OCI-LY7 (cell line): ENCODE data around the gene CCDC148. TPM values are rescaled to one million over a fixed set of nuclear protein-coding genes. Genes with fewer than 3 reads are reported as not detected.

Experiments used
- BruUV-seq: library from RNA; stranded (reverse); fragments of 400-500 nt; replicated peaks from 2 replicates; lab custom pipeline; 2021; lab: Mats Ljungman, UMichigan
- CTCF ChIA-PET: fragments of 300-600 bp; sonication (Branson Sonifier 250); formaldehyde crosslinking; loops from one replicate; lab custom pipeline; 2022; ENCODE audit warnings: antibody characterized with exemption; ENCODE audit not compliant: unreplicated experiment; lab: Charles Lee
- POLR2A ChIA-PET: fragments of 300-600 bp; sonication (Branson Sonifier 250); formaldehyde crosslinking; loops from one replicate; lab custom pipeline; 2022; ENCODE audit warnings: antibody characterized with exemption; lab: Charles Lee
- DNase-seq: peaks from one replicate; pipeline ENCODE4 v3.0.0-alpha.2; 2015; ENCODE audit warnings: low spot score
- H2AFZ ChIP-seq: fragments of 200-600 bp; sonication (generic), shearing (Covaris generic); 2 replicates; pipeline ENCODE4 v1.6.1; 2014; ENCODE audit warnings: mild to moderate bottlenecking, antibody characterized with exemption, low read length, moderate library complexity
- H3K27ac ChIP-seq: fragments of 200-600 bp; sonication (generic); 2 replicates; pipeline ENCODE4 v1.5.1; 2014; ENCODE audit warnings: mixed run types, low read depth, mild to moderate bottlenecking, moderate library complexity, low read length, inconsistent platforms; ENCODE audit not compliant: poor library complexity, severe bottlenecking
- H3K36me3 ChIP-seq: fragments of 200-600 bp; sonication (generic); 2 replicates; pipeline ENCODE4 v1.6.1; 2014; ENCODE audit warnings: mild to moderate bottlenecking, antibody characterized with exemption, low read length, moderate library complexity, mixed read lengths; ENCODE audit not compliant: insufficient read depth
- H3K4me1 ChIP-seq: fragments of 200-600 bp; sonication (generic); 2 replicates; pipeline ENCODE4 v1.5.1; 2014; ENCODE audit warnings: mild to moderate bottlenecking, low read length; ENCODE audit not compliant: insufficient read depth, poor library complexity, severe bottlenecking
- H3K4me2 ChIP-seq: fragments of 200-600 bp; sonication (generic); 2 replicates; pipeline ENCODE4 v1.6.1; 2014; ENCODE audit warnings: mild to moderate bottlenecking, low read length
- H3K4me3 ChIP-seq: fragments of 200-600 bp; sonication (generic); 2 replicates; pipeline ENCODE4 v1.5.1; 2014; ENCODE audit warnings: mild to moderate bottlenecking, low read depth, low read length; ENCODE audit not compliant: poor library complexity, severe bottlenecking
- H3K79me2 ChIP-seq: fragments of 200-600 bp; sonication (generic); 2 replicates; pipeline ENCODE4 v1.6.1; 2016; ENCODE audit warnings: low read depth, mild to moderate bottlenecking, low read length, moderate library complexity, mixed read lengths; ENCODE audit not compliant: insufficient read depth
- H3K9me2 ChIP-seq: fragments of 200-600 bp; sonication (generic); 2 replicates; pipeline ENCODE4 v1.6.1; 2016; ENCODE audit warnings: mild to moderate bottlenecking, low read length, mixed read lengths; ENCODE audit not compliant: insufficient read depth
- H3K9me3 ChIP-seq: fragments of 200-600 bp; sonication (generic); 2 replicates; pipeline ENCODE4 v1.6.1; 2014; ENCODE audit warnings: mild to moderate bottlenecking, mixed run types, low read length, mixed read lengths
- H4K20me1 ChIP-seq: fragments of 200-600 bp; sonication (generic); 2 replicates; pipeline ENCODE4 v1.6.1; 2014; ENCODE audit warnings: mild to moderate bottlenecking, antibody characterized with exemption, low read length, moderate library complexity, mixed read lengths; ENCODE audit not compliant: insufficient read depth
- EZH2phosphoT487 ChIP-seq: fragments of 200-600 bp; sonication (generic); IDR thresholded peaks from 2 replicates; pipeline ENCODE4 v1.6.1; 2018; ENCODE audit warnings: low read depth, borderline replicate concordance, mild to moderate bottlenecking, mixed run types, antibody characterized with exemption, low read length, moderate library complexity, mixed read lengths
- intact Hi-C: fragments of 100-400 bp; cut with micrococcal nuclease; formaldehyde crosslinking; loops from one replicate; pipeline ENCODE4 v1.10.0; 2022; ENCODE audit not compliant: unreplicated experiment
- total RNA-seq, 2 experiments: library from RNA; depleted of rRNA in 1 of 2; stranded (reverse); fragments of >200 nt in 1 of 2; shearing (Covaris generic) in 1 of 2; gene quantifications; 2 replicates each; pipeline ENCODE4 v1.2.3, GENCODE V29; 2014 to 2022
- TF ChIP-seq, protein P1 (sequence below): fragments of 200-600 bp; sonication (generic); conservative IDR thresholded peaks from 2 replicates; pipeline ENCODE4 v1.5.1; 2014; ENCODE audit warnings: mild to moderate bottlenecking, antibody characterized with exemption, low read length, moderate library complexity, mixed read lengths

Gene CCDC148
- total RNA-seq, 2 experiments from 2014 or later, result 0.19 to 0.99 TPM

GRCh38 chr2:158205215-158205614, 251.3 kb downstream of the CCDC148 start:
- no peaks in the 10 kb centered on the region for H3K9me2 ChIP-seq
- H3K4me1 ChIP-seq, result no peaks in the 10 kb centered on the region
- H3K4me2 ChIP-seq, result no peak overlapping the region
- CTCF ChIA-PET, result no interaction called here
- no peak for DNase-seq
- no peaks in the 10 kb centered on the region for H3K9me3 ChIP-seq
- H2AFZ ChIP-seq, result no peak overlapping the region
- no TSS peak for BruUV-seq
- POLR2A ChIA-PET, result no interaction called here
- no peaks in the 10 kb centered on the region for H4K20me1 ChIP-seq
- no peaks in the 10 kb centered on the region for H3K36me3 ChIP-seq
- H3K27ac ChIP-seq, result no peak overlapping the region
- no peak overlapping the region for H3K4me3 ChIP-seq
- no peaks in the 10 kb centered on the region for H3K79me2 ChIP-seq
- intact Hi-C loops, result no loop called here
- TF ChIP-seq EZH2phosphoT487, result no peak
- TF ChIP-seq, protein P1, sequence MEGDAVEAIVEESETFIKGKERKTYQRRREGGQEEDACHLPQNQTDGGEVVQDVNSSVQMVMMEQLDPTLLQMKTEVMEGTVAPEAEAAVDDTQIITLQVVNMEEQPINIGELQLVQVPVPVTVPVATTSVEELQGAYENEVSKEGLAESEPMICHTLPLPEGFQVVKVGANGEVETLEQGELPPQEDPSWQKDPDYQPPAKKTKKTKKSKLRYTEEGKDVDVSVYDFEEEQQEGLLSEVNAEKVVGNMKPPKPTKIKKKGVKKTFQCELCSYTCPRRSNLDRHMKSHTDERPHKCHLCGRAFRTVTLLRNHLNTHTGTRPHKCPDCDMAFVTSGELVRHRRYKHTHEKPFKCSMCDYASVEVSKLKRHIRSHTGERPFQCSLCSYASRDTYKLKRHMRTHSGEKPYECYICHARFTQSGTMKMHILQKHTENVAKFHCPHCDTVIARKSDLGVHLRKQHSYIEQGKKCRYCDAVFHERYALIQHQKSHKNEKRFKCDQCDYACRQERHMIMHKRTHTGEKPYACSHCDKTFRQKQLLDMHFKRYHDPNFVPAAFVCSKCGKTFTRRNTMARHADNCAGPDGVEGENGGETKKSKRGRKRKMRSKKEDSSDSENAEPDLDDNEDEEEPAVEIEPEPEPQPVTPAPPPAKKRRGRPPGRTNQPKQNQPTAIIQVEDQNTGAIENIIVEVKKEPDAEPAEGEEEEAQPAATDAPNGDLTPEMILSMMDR, result no peak

- H3K79me2 ChIP-seq, result no peaks in the 10 kb centered on the region
- no peaks in the 10 kb centered on the region for H4K20me1 ChIP-seq
- BruUV-seq, result no TSS peak
- H3K27ac ChIP-seq, result no peak overlapping the region
- H3K9me3 ChIP-seq, result no peaks in the 10 kb centered on the region
- intact Hi-C loops, result no loop called here
- POLR2A ChIA-PET, result no interaction called here
- CTCF ChIA-PET, result no interaction called here
- no peaks in the 10 kb centered on the region for H3K9me2 ChIP-seq
- DNase-seq, result no peak
- no peak overlapping the region for H3K4me2 ChIP-seq
- TF ChIP-seq, protein P1, result no peak
- no peak for TF ChIP-seq EZH2phosphoT487
- no peak overlapping the region for H3K4me3 ChIP-seq
- no peaks in the 10 kb centered on the region for H3K36me3 ChIP-seq
- H2AFZ ChIP-seq, result no peak overlapping the region
- H3K4me1 ChIP-seq, result no peaks in the 10 kb centered on the region
Observed at GRCh38 chr2:158204741-158205165, 251.8 kb downstream of the CCDC148 start.

DNA sequence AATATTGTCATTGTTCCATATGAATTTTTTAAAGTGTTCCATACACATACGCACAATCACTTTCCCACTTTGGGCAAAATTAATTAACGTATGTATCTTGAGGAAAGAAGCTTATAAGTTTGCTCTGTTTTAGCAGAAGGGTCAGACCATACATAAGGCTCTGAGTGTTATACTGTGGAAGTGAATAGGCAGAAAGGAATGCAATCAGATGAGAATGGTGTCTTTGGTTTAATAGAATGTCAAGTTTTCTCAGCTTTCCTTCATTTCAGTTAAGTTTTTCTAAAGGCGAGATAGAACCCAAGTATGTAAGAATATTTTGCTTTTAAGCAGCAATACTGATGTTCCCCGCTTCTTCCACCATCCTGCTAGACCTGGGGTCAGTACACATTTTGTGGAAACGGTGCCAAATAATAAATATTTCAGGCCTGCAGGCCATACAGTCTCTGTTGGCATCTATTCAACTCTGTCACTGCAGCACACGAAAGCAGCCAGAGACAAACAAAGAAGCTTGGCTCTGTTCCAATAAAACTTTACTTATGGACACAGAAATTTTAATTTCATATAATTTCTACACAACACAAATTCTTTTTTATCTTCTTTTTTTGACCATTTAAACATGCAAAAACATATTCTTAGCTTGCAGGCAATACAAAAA, 254.3 kb downstream of the CCDC148 start:
- no peak for TF ChIP-seq EZH2phosphoT487
- TF ChIP-seq, protein P1, result no peak
- Histone ChIP-seq H2AFZ (no peak overlapping the region), H3K36me3 (no peaks in the 10 kb centered on the region), H3K9me3 (no peaks in the 10 kb centered on the region), H3K9me2 (no peaks in the 10 kb centered on the region), H3K4me1 (no peaks in the 10 kb centered on the region), H3K4me2 (no peak overlapping the region), H4K20me1 (no peaks in the 10 kb centered on the region), H3K27ac (no peak overlapping the region), H3K4me3 (no peak overlapping the region), H3K79me2 (no peaks in the 10 kb centered on the region)
- DNase-seq, result no peak
- POLR2A ChIA-PET, result no interaction called here
- intact Hi-C loops, result no loop called here
- CTCF ChIA-PET, result no interaction called here
- no TSS peak for BruUV-seq
